Esophagus muscularis mucosa (tissue), 4 donors: ENCODE data around the gene DCD. TPM values are rescaled to one million over a fixed set of nuclear protein-coding genes. Genes with fewer than 3 reads are reported as not detected.

Source experiments
- DNase-seq: peaks from one replicate; pipeline ENCODE4 v3.0.0-alpha.2; 2017; ENCODE audit errors: extremely low spot score
- H3K27ac ChIP-seq, 4 donors: fragments of 200-600 bp; sonication (generic); replicated peaks in 1 of 4; 1 replicate in 3 of 4; 2 replicates in 1 of 4; pipeline ENCODE4 v1.5.1; 2016 to 2019; ENCODE audit warnings: mild to moderate bottlenecking in 1 of 4
- H3K27me3 ChIP-seq, 4 donors: fragments of 200-600 bp; sonication (generic); one replicate each; pipeline versions ENCODE4 v1.5.1 to v1.6.0; 2016 to 2019
- H3K36me3 ChIP-seq, 4 donors: fragments of 200-600 bp; sonication (generic); one replicate each; pipeline ENCODE4 v1.5.1; 2016 to 2019
- H3K4me1 ChIP-seq, 4 donors: fragments of 200-600 bp; sonication (generic); one replicate each; pipeline ENCODE4 v1.5.1; 2016 to 2019
- H3K4me3 ChIP-seq, 4 donors: fragments of 200-600 bp; sonication (generic); 1 replicate in 2 of 4; 2 replicates in 2 of 4; pipeline ENCODE4 v1.5.1; 2016 to 2019; ENCODE audit warnings: mild to moderate bottlenecking in 4 of 4, moderate library complexity in 1 of 4
- H3K9me3 ChIP-seq, 4 donors: fragments of 200-600 bp; sonication (generic); 1 replicate in 3 of 4; 2 replicates in 1 of 4; pipeline ENCODE4 v1.5.1; 2016 to 2019
- EP300 ChIP-seq: sonication (generic); formaldehyde crosslinking; IDR thresholded peaks from one replicate; pipeline ENCODE4 v1.6.1; 2017; ENCODE audit warnings: antibody characterized with exemption
- POLR2A ChIP-seq: fragments of 450-650 bp; IDR thresholded peaks from one replicate; pipeline ENCODE4 v1.6.1; 2017; ENCODE audit warnings: antibody characterized with exemption, moderate library complexity, mild to moderate bottlenecking, low read depth
- POLR2AphosphoS5 ChIP-seq, 2 donors: sonication (generic); formaldehyde crosslinking; IDR thresholded peaks; one replicate each; pipeline ENCODE4 v1.6.1; 2017; ENCODE audit warnings: antibody characterized with exemption in 2 of 2
- WGBS: methylation state at CpG from one replicate; pipeline ENCODE4 v1.1.5; 2018; 5-methylcytosine and 5-hydroxymethylcytosine counted together
- intact Hi-C: fragments of 100-400 bp; cut with DNase I; formaldehyde crosslinking; loops from one replicate; pipeline ENCODE4 v1.15.1; 2023
- total RNA-seq, 4 donors: library from RNA; depleted of rRNA; stranded (reverse); fragments of >200 nt; gene quantifications; one replicate each; pipeline versions ENCODE4 v1.1.0 to v1.2.1, GENCODE V29; 2016
- TF ChIP-seq, protein P1 (sequence below), 3 experiments: fragments of 200-600 bp in 2 of 3; fragments of 450-650 bp in 1 of 3; sonication (generic) in 2 of 3; IDR thresholded peaks; one replicate each; pipeline ENCODE4 v1.5.1; 2017 to 2019; ENCODE audit warnings: antibody characterized with exemption in 3 of 3, mild to moderate bottlenecking in 2 of 3, moderate library complexity in 1 of 3

The DCD gene, protein sequence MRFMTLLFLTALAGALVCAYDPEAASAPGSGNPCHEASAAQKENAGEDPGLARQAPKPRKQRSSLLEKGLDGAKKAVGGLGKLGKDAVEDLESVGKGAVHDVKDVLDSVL
- total RNA-seq: not detected

DNA sequence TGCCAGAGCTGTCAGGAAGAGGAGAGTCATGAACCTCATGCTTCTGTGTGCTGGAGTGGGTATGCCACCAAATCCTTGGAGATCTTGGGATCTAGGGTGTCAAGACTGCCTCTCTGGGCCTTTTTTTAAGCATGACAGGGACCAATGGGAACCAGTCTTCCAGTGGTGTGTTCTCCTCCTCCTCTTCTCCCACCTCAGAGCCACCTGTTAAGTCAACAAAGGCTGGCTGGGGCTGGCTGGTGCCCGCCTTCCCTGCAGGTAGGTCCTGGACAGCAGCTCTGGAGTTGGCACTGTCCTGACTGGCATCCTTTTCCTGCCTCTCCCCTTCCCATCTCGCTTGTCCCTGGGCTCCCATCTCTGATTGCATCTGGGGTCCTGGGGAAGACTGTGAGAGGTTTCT is at the start of gene DCD:
DCD (minus strand) TSS at position 101 of the 400 bp plus-strand sequence; CDS start at position 39, 62 bp downstream.
- no peak within 1 kb of the TSS for H3K4me3 ChIP-seq
- TF ChIP-seq, protein P1, sequence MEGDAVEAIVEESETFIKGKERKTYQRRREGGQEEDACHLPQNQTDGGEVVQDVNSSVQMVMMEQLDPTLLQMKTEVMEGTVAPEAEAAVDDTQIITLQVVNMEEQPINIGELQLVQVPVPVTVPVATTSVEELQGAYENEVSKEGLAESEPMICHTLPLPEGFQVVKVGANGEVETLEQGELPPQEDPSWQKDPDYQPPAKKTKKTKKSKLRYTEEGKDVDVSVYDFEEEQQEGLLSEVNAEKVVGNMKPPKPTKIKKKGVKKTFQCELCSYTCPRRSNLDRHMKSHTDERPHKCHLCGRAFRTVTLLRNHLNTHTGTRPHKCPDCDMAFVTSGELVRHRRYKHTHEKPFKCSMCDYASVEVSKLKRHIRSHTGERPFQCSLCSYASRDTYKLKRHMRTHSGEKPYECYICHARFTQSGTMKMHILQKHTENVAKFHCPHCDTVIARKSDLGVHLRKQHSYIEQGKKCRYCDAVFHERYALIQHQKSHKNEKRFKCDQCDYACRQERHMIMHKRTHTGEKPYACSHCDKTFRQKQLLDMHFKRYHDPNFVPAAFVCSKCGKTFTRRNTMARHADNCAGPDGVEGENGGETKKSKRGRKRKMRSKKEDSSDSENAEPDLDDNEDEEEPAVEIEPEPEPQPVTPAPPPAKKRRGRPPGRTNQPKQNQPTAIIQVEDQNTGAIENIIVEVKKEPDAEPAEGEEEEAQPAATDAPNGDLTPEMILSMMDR (IDR thresholded peaks at IDR 0.05): no peak
- no peak for TF ChIP-seq POLR2AphosphoS5 (IDR thresholded peaks at IDR 0.05)
- peak; percentile 86 for DNase-seq
- H3K27me3 ChIP-seq: peaks cover 0 to 18% (median 0%) of the 10 kb centered on the region in 4 donors
- no peak within 1 kb of the TSS for H3K27ac ChIP-seq
- 92% methylated on average over 2 of the region's 2 CpGs for WGBS
- H3K9me3 ChIP-seq: no peaks in the 10 kb centered on the region
- H3K4me1 ChIP-seq: peaks cover 0 to 3% (median 0%) of the 10 kb centered on the region in 4 donors
- intact Hi-C loops: no loop called here
- no peaks in the 10 kb centered on the region for H3K36me3 ChIP-seq

DNA sequence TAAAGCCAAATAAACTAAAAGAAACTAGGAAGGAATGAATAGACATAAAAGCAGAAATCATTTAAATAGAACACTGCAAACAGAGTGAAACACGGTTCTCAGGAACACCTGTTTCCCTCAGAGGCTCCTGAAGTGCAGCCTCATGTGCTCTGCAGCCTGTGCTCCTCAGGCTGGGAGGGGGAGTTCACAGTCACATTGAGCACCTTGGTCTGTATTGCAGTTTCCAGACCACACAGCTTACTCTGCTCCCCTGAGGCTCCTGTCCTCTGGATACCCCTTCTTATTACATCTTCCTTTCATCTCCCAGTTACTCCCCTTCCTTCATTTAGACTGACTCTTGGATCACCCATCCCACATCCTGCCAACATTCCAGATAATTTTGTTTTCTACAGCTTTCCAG is 49.7 kb upstream of the DCD start:
- TF ChIP-seq POLR2A: no peak
- TF ChIP-seq EP300: no peak
- no peak for TF ChIP-seq POLR2AphosphoS5 (IDR thresholded peaks at IDR 0.05)
- TF ChIP-seq, protein P1 (IDR thresholded peaks at IDR 0.05): no peak
- intact Hi-C loops: no loop called here
- H3K27me3 ChIP-seq: peaks cover 0 to 6% (median 0%) of the 10 kb centered on the region in 4 donors
- H3K9me3 ChIP-seq: no peaks in the 10 kb centered on the region
- no peak overlapping the region for H3K4me3 ChIP-seq
- DNase-seq: no peak
- WGBS: 15% methylated on average over 1 of the region's 1 CpG
- H3K36me3 ChIP-seq: no peaks in the 10 kb centered on the region
- no peaks in the 10 kb centered on the region for H3K4me1 ChIP-seq
- H3K27ac ChIP-seq: no peak overlapping the region

DNA sequence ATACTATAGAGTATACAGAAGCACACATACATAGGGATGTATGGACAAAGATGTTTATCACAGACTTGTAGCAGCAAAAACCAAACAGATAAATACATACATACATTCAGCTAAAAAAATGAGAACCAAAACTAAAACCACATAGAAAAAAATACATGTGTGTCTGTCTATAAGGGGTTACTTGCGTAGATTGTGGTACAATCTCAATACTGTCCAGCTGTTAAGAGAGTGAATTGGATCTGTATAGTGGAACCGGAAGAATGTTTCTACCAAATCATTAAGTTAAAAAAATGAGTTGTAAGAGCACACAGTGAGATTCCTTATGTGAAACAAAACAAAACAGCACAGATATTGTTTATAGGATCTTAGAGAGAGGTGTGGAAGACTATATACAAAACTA is 44.2 kb upstream of the DCD start:
- H3K4me1 ChIP-seq: no peaks in the 10 kb centered on the region
- H3K27ac ChIP-seq: no peak overlapping the region
- intact Hi-C loops: no loop called here
- H3K9me3 ChIP-seq: no peaks in the 10 kb centered on the region
- no peak overlapping the region for H3K4me3 ChIP-seq
- TF ChIP-seq POLR2A (no peak), POLR2AphosphoS5 (IDR thresholded peaks at IDR 0.05) (no peak), EP300 (no peak)
- TF ChIP-seq, protein P1 (IDR thresholded peaks at IDR 0.05): no peak
- peaks cover 0 to 21% (median 0%) of the 10 kb centered on the region in 4 donors for H3K27me3 ChIP-seq
- no peak for DNase-seq
- no peaks in the 10 kb centered on the region for H3K36me3 ChIP-seq
- WGBS: 28% methylated on average over 2 of the region's 2 CpGs

DNA sequence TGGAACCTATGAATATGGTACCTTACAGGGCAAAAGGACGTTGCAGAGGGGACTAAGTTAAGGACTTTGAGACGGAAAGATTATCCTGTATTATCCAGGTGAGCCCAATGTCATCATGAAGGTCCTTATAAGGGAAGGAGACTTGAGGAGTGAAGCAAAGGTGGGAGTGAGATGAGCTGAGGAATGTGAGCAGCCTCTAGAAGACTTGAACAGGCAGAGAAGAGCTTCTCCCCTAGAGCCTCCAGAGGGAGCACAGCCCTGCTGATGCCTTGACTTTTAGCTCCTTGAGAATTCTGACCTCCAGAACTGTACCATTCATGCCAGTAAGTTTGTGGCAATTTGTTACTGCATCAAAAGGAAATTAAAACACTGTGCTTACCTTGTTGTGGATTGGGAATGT is 41.8 kb upstream of the DCD start:
- H3K27me3 ChIP-seq: peaks cover 0 to 43% (median 0%) of the 10 kb centered on the region in 4 donors
- DNase-seq: no peak
- no peaks in the 10 kb centered on the region for H3K36me3 ChIP-seq
- TF ChIP-seq POLR2AphosphoS5 (IDR thresholded peaks at IDR 0.05) (no peak), EP300 (no peak), POLR2A (no peak)
- TF ChIP-seq, protein P1 (IDR thresholded peaks at IDR 0.05): no peak
- intact Hi-C loops: no loop called here
- H3K9me3 ChIP-seq: no peaks in the 10 kb centered on the region
- H3K4me1 ChIP-seq: no peaks in the 10 kb centered on the region
- WGBS: 35% methylated on average over 2 of the region's 2 CpGs
- no peak overlapping the region for H3K27ac ChIP-seq
- H3K4me3 ChIP-seq: no peak overlapping the region

DNA sequence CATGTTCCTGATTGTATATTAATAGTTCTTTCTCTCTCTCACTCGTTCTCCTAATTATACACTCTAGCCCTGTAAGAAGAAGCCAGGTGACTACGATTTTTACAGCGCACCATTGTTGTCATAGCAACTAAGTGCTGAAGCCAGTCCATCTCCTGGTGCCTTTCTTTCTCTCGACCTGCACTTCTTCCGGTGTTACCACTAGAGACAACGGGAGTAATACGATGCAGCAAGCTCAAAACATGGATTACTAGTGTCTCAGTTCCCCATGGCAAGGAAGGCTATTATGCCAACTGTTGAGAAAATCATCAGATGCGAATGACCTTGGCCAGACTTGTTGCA is 40.8 kb upstream of the DCD start:
- TF ChIP-seq POLR2A (no peak), EP300 (no peak), POLR2AphosphoS5 (IDR thresholded peaks at IDR 0.05) (no peak)
- TF ChIP-seq, protein P1 (IDR thresholded peaks at IDR 0.05): no peak
- no peak for DNase-seq
- H3K27ac ChIP-seq: no peak overlapping the region
- H3K4me1 ChIP-seq: no peaks in the 10 kb centered on the region
- intact Hi-C loops: no loop called here
- no peaks in the 10 kb centered on the region for H3K9me3 ChIP-seq
- H3K27me3 ChIP-seq: peaks cover 0 to 53% (median 0%) of the 10 kb centered on the region in 4 donors
- no peaks in the 10 kb centered on the region for H3K36me3 ChIP-seq
- no peak overlapping the region for H3K4me3 ChIP-seq
- WGBS: 83% methylated on average over 8 of the region's 8 CpGs
